Endothelial cell of hepatic sinusoid (primary cell): Measurements from ENCODE around the gene SUV39H2.
"Not testable (repeated sequence)": the region's sequence is repeated elsewhere in the genome, so short reads cannot be mapped to it uniquely, and the experiment has no call there.

Source experiments
- in situ Hi-C: cut with HindIII; loops from 2 replicates; pipeline ENCODE4 v1.10.0; 2017; ENCODE audit warnings: low sequenced_read_pairs

The SUV39H2 gene

DNA sequence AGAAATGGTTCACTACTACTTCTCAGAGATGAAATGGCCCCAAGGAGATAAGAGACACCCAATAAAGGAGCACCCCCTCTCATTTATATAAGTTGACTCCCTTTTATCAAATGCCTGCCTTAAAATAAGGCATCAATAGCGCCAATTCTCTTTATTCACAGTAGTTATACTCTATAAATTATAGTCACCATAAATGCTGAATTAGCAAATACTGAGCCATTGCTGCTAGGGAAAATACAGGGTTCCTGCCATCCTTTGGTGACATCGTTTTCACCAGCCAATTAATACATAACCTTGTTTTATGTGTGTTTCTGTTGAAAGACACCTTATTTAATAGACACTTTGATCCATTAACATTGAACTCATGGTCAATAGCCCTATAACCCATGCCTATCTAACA lies 46.6 kb downstream of the SUV39H2 start:
- in situ Hi-C loops, result no loop called here

DNA sequence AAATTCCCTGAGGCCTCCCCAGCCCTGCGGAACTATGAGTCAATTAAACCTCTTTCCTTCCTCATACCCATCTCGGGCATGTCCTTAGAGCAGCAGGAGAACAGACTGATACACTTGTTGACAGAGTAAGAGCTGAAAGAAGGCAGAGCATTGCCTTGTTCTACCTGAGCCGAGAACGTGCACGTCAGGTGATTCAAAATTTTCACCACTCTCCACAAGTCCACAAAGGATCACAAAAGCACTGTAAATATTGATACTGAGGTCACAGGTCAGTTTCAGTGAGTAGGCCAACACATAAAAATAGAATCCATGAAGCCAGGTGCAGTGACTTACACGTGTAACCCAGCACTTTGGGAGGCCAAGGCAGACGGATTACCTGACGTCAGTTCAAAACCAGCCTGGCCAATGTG lies 47.4 kb downstream of the SUV39H2 start:
- in situ Hi-C loops, result no loop called here

DNA sequence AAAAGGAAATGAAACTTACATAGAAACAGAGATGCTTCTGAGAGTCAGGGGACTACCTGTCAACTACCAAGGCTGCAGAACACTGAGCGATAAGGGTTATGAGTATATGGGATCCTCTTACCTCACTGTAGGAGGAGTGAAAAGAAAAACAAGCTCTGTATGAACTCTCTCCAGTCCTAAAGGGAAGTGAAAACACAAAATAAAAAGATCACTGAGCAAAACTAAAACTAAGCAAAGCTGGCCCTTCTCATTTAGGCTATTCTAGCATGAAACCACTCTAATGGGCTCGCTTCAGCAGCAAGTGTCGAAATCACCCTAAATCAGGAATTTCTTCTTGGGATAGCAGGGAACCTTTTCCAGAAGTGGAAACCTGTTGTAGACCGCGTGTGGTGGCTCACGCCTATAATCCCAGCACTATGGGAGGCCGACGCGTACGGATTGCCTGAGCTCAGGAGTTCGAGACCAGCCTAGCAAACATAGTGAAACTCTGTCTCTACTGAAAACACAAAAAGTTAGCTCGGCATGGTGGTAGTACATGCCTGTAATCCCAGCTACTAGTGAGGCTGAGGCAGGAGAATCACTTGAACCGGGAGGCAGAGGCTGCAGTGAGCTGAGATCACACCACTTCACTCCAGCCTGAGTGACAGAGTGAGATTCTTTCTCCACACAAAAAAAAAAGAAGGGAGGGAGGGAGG lies 48.2 kb downstream of the SUV39H2 start:
- in situ Hi-C loops, result no loop called here

GRCh38 chr10:14930610-14931009 lies 51.9 kb downstream of the SUV39H2 start:
- in situ Hi-C loops, result no loop called here

- in situ Hi-C loops, result no loop called here
Measured at GRCh38 chr10:14936584-14936983, 57.9 kb downstream of the SUV39H2 start.

DNA sequence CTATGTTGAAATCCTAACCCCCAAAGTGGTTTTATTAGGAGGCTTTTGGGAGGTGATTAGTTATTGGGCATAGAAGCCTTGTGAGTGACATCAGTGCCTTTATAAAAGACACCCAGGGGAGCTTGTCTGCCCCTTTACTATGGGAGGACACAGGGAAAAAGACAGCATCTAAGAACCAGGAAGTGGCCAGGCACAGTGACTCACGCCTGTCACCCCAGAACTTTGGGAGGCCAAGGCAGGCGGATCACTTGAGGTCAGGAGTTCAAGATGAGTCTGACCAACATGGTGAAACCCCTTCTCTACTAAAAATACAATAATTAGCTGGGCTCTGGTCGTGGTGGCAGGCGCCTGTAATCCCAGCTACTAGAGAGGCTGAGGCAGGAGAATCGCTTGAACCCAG lies 60.3 kb downstream of the SUV39H2 start:
- in situ Hi-C loops, result not testable (repeated sequence)

DNA sequence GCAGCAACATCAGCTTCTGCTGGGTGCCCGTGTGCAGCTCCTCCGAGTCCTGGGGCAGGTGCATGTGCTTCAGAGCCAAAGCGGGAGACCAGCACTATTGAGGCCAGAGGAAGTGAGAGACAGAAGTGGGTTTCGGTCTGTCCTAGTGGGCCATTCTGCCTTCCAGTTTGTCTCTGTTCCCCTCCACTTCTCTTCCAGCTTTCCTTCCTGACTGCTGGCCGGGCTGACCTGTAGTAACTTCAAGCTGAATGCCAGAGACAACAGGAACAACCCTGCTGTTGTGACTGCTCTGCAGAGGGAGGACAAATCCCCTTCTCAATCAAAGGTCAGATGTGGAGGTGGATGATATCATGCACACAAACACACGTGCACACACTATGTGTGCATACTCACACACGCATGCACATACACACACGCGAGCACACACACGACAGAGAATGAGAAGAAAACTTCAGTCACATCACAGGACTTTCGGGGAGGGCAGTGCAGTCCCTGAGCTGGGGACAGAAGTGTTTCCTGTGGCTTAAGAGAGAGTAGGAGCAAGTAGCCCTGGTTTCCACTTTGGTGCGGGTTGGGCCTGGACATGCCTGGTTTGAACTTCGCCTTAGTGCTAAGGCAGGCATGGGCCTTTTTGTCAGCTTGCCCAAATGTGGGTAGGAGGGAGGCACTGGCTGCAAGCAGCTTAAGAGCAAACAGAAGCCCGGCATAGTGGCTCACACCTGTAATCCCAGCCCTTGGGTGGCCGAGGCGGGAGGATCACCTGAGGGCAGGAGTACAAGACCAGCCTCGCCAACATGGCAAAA lies 63.7 kb downstream of the SUV39H2 start:
- in situ Hi-C loops, result not testable (repeated sequence)

GRCh38 chr10:14942950-14943338 lies 64.3 kb downstream of the SUV39H2 start:
- in situ Hi-C loops, result not testable (repeated sequence)

GRCh38 chr10:14945108-14945507 lies 66.4 kb downstream of the SUV39H2 start:
- in situ Hi-C loops, result no loop called here

GRCh38 chr10:14947268-14947667 lies 68.6 kb downstream of the SUV39H2 start:
- in situ Hi-C loops, result no loop called here

- in situ Hi-C loops, result no loop called here
Measured at GRCh38 chr10:14949291-14949690, 70.6 kb downstream of the SUV39H2 start.

DNA sequence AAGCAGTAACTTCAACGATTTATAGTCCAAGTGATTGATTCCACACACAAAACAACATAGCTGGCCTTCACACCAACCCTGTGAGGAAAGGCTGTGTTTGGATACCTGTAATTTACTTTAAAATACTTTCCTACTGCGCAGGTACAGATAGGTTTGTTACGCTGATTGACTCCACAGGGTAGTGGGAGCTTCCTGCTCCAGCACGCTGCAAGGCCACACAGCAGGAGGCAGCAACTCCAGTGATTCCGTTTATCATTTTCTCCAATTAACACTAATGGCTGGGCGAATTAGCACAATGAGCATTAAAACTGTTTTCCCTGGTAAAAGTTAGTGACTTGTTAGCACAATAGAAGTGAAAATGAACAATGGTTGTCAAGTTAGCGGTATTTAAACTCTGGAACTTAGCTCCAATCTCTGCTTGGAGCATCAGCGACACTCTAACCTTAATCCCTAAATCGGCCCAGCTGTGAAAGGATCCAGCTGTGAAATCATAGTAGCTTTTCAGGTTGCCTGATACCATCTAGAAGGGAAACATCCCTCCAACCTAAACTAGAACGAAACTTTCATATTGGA lies 74.3 kb downstream of the SUV39H2 start:
- in situ Hi-C loops, result loop anchor here (25.0 kb wide), 1 partner anchor 159 kb away; no protein-coding TSS in a partner anchor

DNA sequence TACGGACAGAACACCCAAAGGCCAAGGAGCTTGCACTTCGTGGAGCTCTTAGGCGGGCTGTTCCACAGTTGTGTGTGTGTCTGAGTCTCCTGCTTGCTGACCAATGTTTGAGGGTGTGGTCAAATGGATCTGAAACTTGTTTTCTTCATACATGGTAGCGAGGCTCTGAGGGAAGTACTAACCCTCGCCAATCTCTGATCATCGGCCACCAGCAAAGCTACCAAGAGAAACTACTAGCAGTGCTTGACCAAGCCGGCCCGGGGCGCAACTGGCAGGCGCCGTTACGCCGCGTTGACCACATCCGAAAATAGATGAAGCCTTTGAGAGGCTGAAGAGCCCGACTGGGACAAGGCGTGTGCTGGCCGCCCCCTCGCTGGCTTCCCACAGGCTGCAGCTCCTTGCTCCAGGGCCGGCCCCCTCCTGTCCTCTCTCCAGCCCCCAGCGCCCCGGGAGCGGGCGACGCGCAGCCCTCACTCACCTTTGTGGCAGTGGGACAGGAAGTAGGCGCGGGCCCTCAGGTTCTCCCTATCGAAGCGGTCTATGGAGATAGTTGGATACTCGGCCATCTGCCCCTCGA lies 74.8 kb downstream of the SUV39H2 start:
- in situ Hi-C loops, result loop anchor here (25.0 kb wide), 1 partner anchor 159 kb away; no protein-coding TSS in a partner anchor
